Measurements from ENCODE around the gene KIF23.

Gene KIF23

GRCh38 chr15:69497076-69497475, 82.9 kb downstream of the KIF23 start:
- no peak for DNase-seq

- DNase-seq = no peak
Observed at GRCh38 chr15:69497667-69498066, 83.5 kb downstream of the KIF23 start.

Data from inflammatory macrophage (primary cell).